Upper lobe of left lung (tissue), 6 donors: ENCODE results near the gene UGT1A8. TPM values are rescaled to one million over a fixed set of nuclear protein-coding genes. Genes with fewer than 3 reads are reported as not detected.

Source experiments
- ATAC-seq, 2 donors: fragments of 200-7000 bp; cut with Tn5 transposase; one replicate each; pipeline ENCODE4 v1.9.1; 2022; ENCODE audit warnings: mild to moderate bottlenecking in 2 of 2, moderate library complexity in 2 of 2; ENCODE audit not compliant: low FRiP score in 2 of 2
- DNase-seq, 2 donors: peaks; one replicate each; pipeline ENCODE4 v3.0.0-alpha.2; 2019 to 2020
- H3K27ac ChIP-seq, 4 donors: fragments of 200-600 bp; sonication (generic); one replicate each; pipeline ENCODE4 v1.5.1; 2016 to 2019
- H3K27me3 ChIP-seq, 4 donors: fragments of 200-600 bp; sonication (generic); one replicate each; pipeline ENCODE4 v1.5.1; 2017 to 2019
- H3K36me3 ChIP-seq, 4 donors: fragments of 200-600 bp; sonication (generic); one replicate each; pipeline ENCODE4 v1.5.1; 2016 to 2019
- H3K4me1 ChIP-seq, 4 donors: fragments of 200-600 bp; sonication (generic); one replicate each; pipeline ENCODE4 v1.5.1; 2018 to 2019
- H3K4me3 ChIP-seq, 4 donors: fragments of 200-600 bp; sonication (generic); one replicate each; pipeline ENCODE4 v1.5.1; 2017 to 2019; ENCODE audit warnings: mild to moderate bottlenecking in 2 of 4, moderate library complexity in 1 of 4
- H3K9me3 ChIP-seq, 4 donors: fragments of 200-600 bp; sonication (generic); one replicate each; pipeline ENCODE4 v1.5.1; 2018 to 2019
- CTCF ChIP-seq, 6 experiments: fragments of 450-650 bp in 4 of 6; fragments of 200-600 bp in 2 of 6; sonication (generic) in 2 of 6; IDR thresholded peaks; one replicate each; pipeline ENCODE4 v1.5.1; 2016 to 2019; ENCODE audit warnings: antibody characterized with exemption in 6 of 6
- EP300 ChIP-seq, 4 donors: sonication (generic); formaldehyde crosslinking; IDR thresholded peaks; one replicate each; pipeline ENCODE4 v1.5.1; 2017; ENCODE audit warnings: antibody characterized with exemption in 4 of 4, control low read depth in 2 of 4
- POLR2A ChIP-seq, 4 donors: fragments of 450-650 bp; IDR thresholded peaks; one replicate each; pipeline ENCODE4 v1.5.1; 2016 to 2017; ENCODE audit warnings: antibody characterized with exemption in 4 of 4, mild to moderate bottlenecking in 2 of 4
- POLR2AphosphoS5 ChIP-seq, 2 donors: sonication (generic); formaldehyde crosslinking; IDR thresholded peaks; one replicate each; pipeline ENCODE4 v1.5.1; 2017; ENCODE audit warnings: antibody characterized with exemption in 2 of 2
- WGBS, 2 donors: methylation state at CpG; one replicate each; pipeline ENCODE4 v1.1.5; 2017 to 2018; 5-methylcytosine and 5-hydroxymethylcytosine counted together
- total RNA-seq, 6 donors: library from RNA; depleted of rRNA in 4 of 6; stranded (reverse); fragments of >200 nt in 4 of 6; gene quantifications; one replicate each; pipeline versions ENCODE4 v1.1.0 to v1.2.1, GENCODE V29; 2016 to 2021
- donor health status: DM: no; HTN: no; CAD: no; lungs with moderate emphysema.
- donor health status: DM: no; HTN: yes; CAD: no; lungs with severe emphysema.

The UGT1A8 gene
- total RNA-seq, 6 donors from 2014 or later = not detected

- DNase-seq = no peak
- Histone ChIP-seq H3K27me3 (no peaks in the 10 kb centered on the region), H3K36me3 (no peaks in the 10 kb centered on the region), H3K4me3 (no peak overlapping the region), H3K4me1 (no peaks in the 10 kb centered on the region), H3K9me3 (no peaks in the 10 kb centered on the region), H3K27ac (no peak overlapping the region)
- 50 to 94% methylated on average over 1 of the region's 1 CpG for WGBS, 2 donors
- ATAC-seq = no peak
- TF ChIP-seq POLR2A (IDR thresholded peaks at IDR 0.05) (no peak), POLR2AphosphoS5 (IDR thresholded peaks at IDR 0.05) (no peak), EP300 (IDR thresholded peaks at IDR 0.05) (no peak), CTCF (IDR thresholded peaks at IDR 0.05) (no peak)
Observed at GRCh38 chr2:233706720-233707119, 89.3 kb downstream of the UGT1A8 start.

GRCh38 chr2:233707940-233708644 is 90.7 kb downstream of the UGT1A8 start:
- Histone ChIP-seq H3K4me1 (no peaks in the 10 kb centered on the region), H3K9me3 (no peaks in the 10 kb centered on the region), H3K4me3 (no peak overlapping the region), H3K27me3 (no peaks in the 10 kb centered on the region), H3K36me3 (no peaks in the 10 kb centered on the region), H3K27ac (no peak overlapping the region)
- ATAC-seq (no peak), DNase-seq (no peak)
- no peak for TF ChIP-seq POLR2AphosphoS5 (IDR thresholded peaks at IDR 0.05)
- no peak for TF ChIP-seq POLR2A (IDR thresholded peaks at IDR 0.05)
- no peak for TF ChIP-seq CTCF (IDR thresholded peaks at IDR 0.05)
- TF ChIP-seq EP300 (IDR thresholded peaks at IDR 0.05) = no peak
- WGBS, 2 donors = 75 to 80% methylated on average over 10 of the region's 10 CpGs

- Histone ChIP-seq H3K36me3 (no peaks in the 10 kb centered on the region), H3K4me3 (no peak overlapping the region), H3K27ac (no peak overlapping the region), H3K4me1 (no peaks in the 10 kb centered on the region), H3K27me3 (no peaks in the 10 kb centered on the region), H3K9me3 (no peaks in the 10 kb centered on the region)
- TF ChIP-seq EP300 (IDR thresholded peaks at IDR 0.05) = no peak
- TF ChIP-seq POLR2AphosphoS5 (IDR thresholded peaks at IDR 0.05) = no peak
- no peak for TF ChIP-seq POLR2A (IDR thresholded peaks at IDR 0.05)
- no peak for TF ChIP-seq CTCF (IDR thresholded peaks at IDR 0.05)
- ATAC-seq = no peak
- 80 to 91% methylated on average over 5 of the region's 5 CpGs for WGBS, 2 donors
- no peak for DNase-seq
Observed at GRCh38 chr2:233708942-233709341, 91.5 kb downstream of the UGT1A8 start.

- no peak overlapping the region for H3K27ac ChIP-seq
- H3K4me3 ChIP-seq = no peak overlapping the region
- TF ChIP-seq CTCF (IDR thresholded peaks at IDR 0.05) = peak; percentile 58 to 83 (median 72)
- no peak for TF ChIP-seq POLR2AphosphoS5 (IDR thresholded peaks at IDR 0.05)
- H3K27me3 ChIP-seq = no peaks in the 10 kb centered on the region
- no peaks in the 10 kb centered on the region for H3K9me3 ChIP-seq
- ATAC-seq (peak; percentile 71 to 86), DNase-seq (peak in 1 of 2 donors; percentile 76)
- WGBS, 2 donors = 27 to 38% methylated on average over 10 to 11 of the region's 11 CpGs
- H3K36me3 ChIP-seq = no peaks in the 10 kb centered on the region
- no peaks in the 10 kb centered on the region for H3K4me1 ChIP-seq
Observed at GRCh38 chr2:233711312-233712008, 94.0 kb downstream of the UGT1A8 start.
